GM12878 (cell line): ENCODE results near the gene DMBX1. TPM values are rescaled to one million over a fixed set of nuclear protein-coding genes. Genes with fewer than 3 reads are reported as not detected.

Experiments used
- ATAC-seq: fragments of 200-7000 bp; cut with Tn5 transposase; 3 replicates; pipeline ENCODE4 v1.9.1; 2020; ENCODE audit warnings: mild to moderate bottlenecking, moderate library complexity
- BruUV-seq: library from RNA; stranded (reverse); fragments of 400-500 nt; replicated peaks from 2 replicates; lab custom pipeline; 2021; lab: Mats Ljungman, UMichigan
- CTCF ChIA-PET: fragments of 300-600 bp; sonication (Branson Sonifier 250); formaldehyde crosslinking; extraction: SDS; loops from one replicate; lab custom pipeline; 2021; ENCODE audit warnings: inconsistent platforms; lab: Yijun Ruan, JAX
- POLR2A ChIA-PET: fragments of 350-600 bp; formaldehyde crosslinking; extraction: SDS; loops from one replicate; lab custom pipeline; 2021; ENCODE audit warnings: inconsistent platforms; lab: Charles Lee
- RAD21 ChIA-PET: fragments of 300-600 bp; sonication (Branson Sonifier 250); formaldehyde crosslinking; loops from one replicate; lab custom pipeline; 2023; ENCODE audit warnings: antibody characterized with exemption; ENCODE audit not compliant: unreplicated experiment; lab: Charles Lee
- SMC1A ChIA-PET: fragments of 300-600 bp; sonication (Branson Sonifier 250); formaldehyde crosslinking; loops from one replicate; lab custom pipeline; 2023; ENCODE audit not compliant: unreplicated experiment, uncharacterized antibody; lab: Charles Lee
- DNase-seq: peaks from one replicate; pipeline ENCODE4 v3.0.0-alpha.2; 2011; ENCODE audit warnings: low read depth, low spot score
- FAIRE-seq: peaks from 3 replicates; lab custom pipeline; 2011; peaks lifted over from hg19 to GRCh38; lab: Jason Lieb, UNC
- H2AFZ ChIP-seq: 2 replicates; pipeline ENCODE4 v1.6.0; 2011; ENCODE audit warnings: low read depth, low read length, control low read depth; ENCODE audit not compliant: control insufficient read depth
- H3K27ac ChIP-seq: 2 replicates; pipeline ENCODE4 v1.5.1; 2011; ENCODE audit warnings: control low read depth; ENCODE audit not compliant: control insufficient read depth, insufficient read depth
- H3K27me3 ChIP-seq, 2 experiments: replicated peaks in 1 of 2; 2 replicates each; pipeline versions ENCODE4 v1.6.0 to v1.6.1; 2011; ENCODE audit warnings: low read length in 1 of 2; ENCODE audit not compliant: control insufficient read depth in 2 of 2, insufficient read depth in 2 of 2
- H3K36me3 ChIP-seq, 2 experiments: 2 replicates each; pipeline ENCODE4 v1.5.1; 2011; ENCODE audit warnings: low read length in 1 of 2; ENCODE audit not compliant: control insufficient read depth in 2 of 2, insufficient read depth in 2 of 2
- H3K4me1 ChIP-seq: 2 replicates; pipeline ENCODE4 v1.6.1; 2011; ENCODE audit warnings: mild to moderate bottlenecking, low read length, moderate library complexity, mixed read lengths; ENCODE audit not compliant: control insufficient read depth, insufficient read depth
- H3K4me2 ChIP-seq: 2 replicates; pipeline ENCODE4 v1.6.0; 2011; ENCODE audit warnings: control low read depth; ENCODE audit not compliant: control insufficient read depth, insufficient read depth
- H3K4me3 ChIP-seq: fragments of 200-600 bp; sonication (generic); 2 replicates; pipeline ENCODE4 v1.5.1; 2016
- H3K79me2 ChIP-seq: 2 replicates; pipeline ENCODE4 v1.6.0; 2011; ENCODE audit warnings: low read length; ENCODE audit not compliant: control insufficient read depth, insufficient read depth
- H3K9ac ChIP-seq: 2 replicates; pipeline ENCODE4 v1.8.0; 2011; ENCODE audit warnings: low read length, control low read depth, mixed read lengths; ENCODE audit not compliant: control insufficient read depth, insufficient read depth
- H3K9me3 ChIP-seq: replicated peaks from 3 replicates; pipeline ENCODE4 v1.5.1; 2011; ENCODE audit warnings: mild to moderate bottlenecking, low read length; ENCODE audit not compliant: control insufficient read depth, insufficient read depth
- H4K20me1 ChIP-seq: 2 replicates; pipeline ENCODE4 v1.6.0; 2011; ENCODE audit not compliant: control insufficient read depth, insufficient read depth
- EED ChIP-seq: sonication (generic); IDR thresholded peaks from 2 replicates; pipeline ENCODE4 v1.6.1; 2016; ENCODE audit warnings: antibody characterized with exemption, low read depth
- HDGF ChIP-seq: fragments of 450-650 bp; IDR thresholded peaks from 2 replicates; pipeline ENCODE4 v1.6.1; 2016; ENCODE audit warnings: antibody characterized with exemption
- IRF3 ChIP-seq: fragments of 450-650 bp; IDR thresholded peaks from 2 replicates; pipeline ENCODE4 v1.6.1; 2014; ENCODE audit warnings: mild to moderate bottlenecking
- MEF2A ChIP-seq: IDR thresholded peaks from 2 replicates; pipeline ENCODE4 v1.6.1; 2011; ENCODE audit warnings: low read depth, mild to moderate bottlenecking, low read length, moderate library complexity; ENCODE audit not compliant: insufficient read depth
- NKRF ChIP-seq: fragments of 450-650 bp; conservative IDR thresholded peaks from 2 replicates; pipeline ENCODE4 v1.6.1; 2017; ENCODE audit warnings: mild to moderate bottlenecking, moderate library complexity
- SIX5 ChIP-seq: IDR thresholded peaks from 2 replicates; pipeline ENCODE4 v1.6.1; 2011; ENCODE audit warnings: mild to moderate bottlenecking, low read depth, low read length, moderate library complexity; ENCODE audit not compliant: severe bottlenecking
- ZNF217 ChIP-seq: fragments of 450-650 bp; IDR thresholded peaks from 2 replicates; pipeline ENCODE4 v1.6.1; 2017; ENCODE audit warnings: antibody characterized with exemption, mild to moderate bottlenecking
- ZNF274 ChIP-seq: IDR thresholded peaks from one replicate; pipeline ENCODE4 v1.8.0; 2011; ENCODE audit not compliant: insufficient read length, insufficient read depth
- ZNF384 ChIP-seq: IDR thresholded peaks from 2 replicates; pipeline ENCODE4 v1.6.1; 2012; ENCODE audit warnings: low read depth, mild to moderate bottlenecking, low read length, improper control_type of control experiment, borderline replicate concordance
- WGBS: methylation state at CpG from one replicate; pipeline ENCODE4 v1.1.6; 2016; ENCODE audit warnings: low lambda C conversion rate; ENCODE audit not compliant: insufficient replicate concordance, insufficient coverage; ENCODE audit errors: missing lambda C conversion rate; 5-methylcytosine and 5-hydroxymethylcytosine counted together
- in situ Hi-C: fragments of 300-500 bp; cut with MboI; formaldehyde crosslinking; loops from 9 replicates; pipeline ENCODE4 v1.14.3; 2018; ENCODE audit warnings: mixed read lengths
- intact Hi-C: fragments of 100-400 bp; cut with micrococcal nuclease; formaldehyde crosslinking; loops from one replicate; pipeline ENCODE4 v1.14.2; 2022; ENCODE audit not compliant: unreplicated experiment
- polyA plus RNA-seq, 11 experiments: library from polyadenylated mRNA; depleted of rRNA in 4 of 11; unstranded in 6 of 11; stranded (reverse) in 5 of 11; fragments of >200 nt; fragmentation: Nextera tagmentation in 4 of 11; fragmentation: Illumina TruSeq in 1 of 11; extraction: Ambion mirVana in 4 of 11; extraction: Trizol in 1 of 11; gene quantifications; 1 replicate in 1 of 11; 2 replicates in 10 of 11; pipeline versions ENCODE4 v1.2.1 to v1.2.3, GENCODE V29; 2011 to 2016; ENCODE audit warnings: inconsistent platforms in 2 of 11, missing spikeins in 2 of 11, low read depth in 1 of 11
- total RNA-seq, 4 experiments: library from RNA; depleted of rRNA in 3 of 4; stranded (reverse); fragments of >200 nt in 3 of 4; fragmentation: Illumina TruSeq in 1 of 4; extraction: Trizol in 1 of 4; gene quantifications; 2 replicates each; pipeline versions ENCODE4 v1.2.1 to v1.2.3, GENCODE V29; 2013 to 2021

The DMBX1 gene
- total and polyA plus RNA-seq, 10 of the 15 experiments (the other 5 are each of a cell fraction or from before 2014, with no cell fraction given), result 0.03 TPM; not detected in 9

- no peak overlapping the region for H2AFZ ChIP-seq
- H3K4me1 ChIP-seq, result no peaks in the 10 kb centered on the region
- intact Hi-C loops (no loop called here), in situ Hi-C loops (no loop called here)
- TF ChIP-seq MEF2A, result no peak
- TF ChIP-seq ZNF274, result no peak
- TF ChIP-seq HDGF, result no peak
- no peak for TF ChIP-seq NKRF
- TF ChIP-seq ZNF217, result no peak
- TF ChIP-seq IRF3, result no peak
- TF ChIP-seq EED, result no peak
- no peak for TF ChIP-seq SIX5
- no peak for TF ChIP-seq ZNF384
- no peak overlapping the region for H3K27ac ChIP-seq
- DNase-seq, result no peak
- ChIA-PET SMC1A (interaction anchor here (3.1 kb wide), 1 partner anchor 41 kb away, joined by 18 read pairs; no protein-coding TSS in a partner anchor), CTCF (interaction anchor here (1.4 to 2.5 kb wide), 3 partner anchors 8 to 44 kb away, joined by 3 to 26 read pairs (median 6); no protein-coding TSS in a partner anchor), POLR2A (no interaction called here), RAD21 (no interaction called here)
- FAIRE-seq, result no peak
- H3K4me2 ChIP-seq, result no peak overlapping the region
- 32% methylated on average over 25 of the region's 58 CpGs for WGBS
- no peak for ATAC-seq
- H3K36me3 ChIP-seq, result no peaks in the 10 kb centered on the region
- peaks cover 22 to 25% of the 10 kb centered on the region in 2 experiments for H3K27me3 ChIP-seq
- H3K4me3 ChIP-seq, result no peak overlapping the region
- H4K20me1 ChIP-seq, result no peaks in the 10 kb centered on the region; the same call in 1 of the 2 replicates
- no peak overlapping the region for H3K9ac ChIP-seq
- no peaks in the 10 kb centered on the region for H3K79me2 ChIP-seq
- H3K9me3 ChIP-seq, result no peaks in the 10 kb centered on the region
- no TSS peak for BruUV-seq
Observed at GRCh38 chr1:46485564-46486431, 3.8 kb upstream of the DMBX1 start.
